Uterus (tissue), 2 donors: Measurements from ENCODE around the gene RNF144B.

ENCODE experiments used
- POLR2A ChIP-seq, 2 donors: fragments of 450-650 bp; IDR thresholded peaks; one replicate each; pipeline ENCODE4 v1.6.1; 2016; ENCODE audit warnings: antibody characterized with exemption in 2 of 2, mild to moderate bottlenecking in 1 of 2, moderate library complexity in 1 of 2
- TF ChIP-seq, protein P1 (sequence below), 4 experiments: fragments of 200-600 bp in 2 of 4; fragments of 450-650 bp in 2 of 4; sonication (generic) in 2 of 4; IDR thresholded peaks; one replicate each; pipeline ENCODE4 v1.5.1; 2016 to 2019; ENCODE audit warnings: antibody characterized with exemption in 4 of 4, mild to moderate bottlenecking in 2 of 4, moderate library complexity in 1 of 4

DNA sequence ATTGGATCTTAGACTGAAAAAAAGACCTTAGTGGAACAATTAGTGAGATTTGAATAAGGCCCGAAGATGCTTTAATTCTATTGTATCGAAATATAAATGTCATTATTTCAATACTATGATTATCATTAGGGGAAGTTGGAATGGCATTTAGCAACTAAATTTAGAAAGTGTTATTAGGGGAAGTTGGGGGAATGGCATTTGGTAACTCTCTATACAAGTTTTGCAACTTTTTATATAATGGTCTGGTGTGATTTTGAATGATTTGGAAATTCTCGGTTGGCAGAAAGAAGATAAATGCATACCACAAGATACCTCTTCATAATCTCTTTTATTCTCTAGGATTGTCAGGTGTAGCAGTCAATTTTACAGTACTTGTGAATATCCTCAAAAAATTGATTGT is 49.2 kb downstream of the RNF144B start:
- TF ChIP-seq, protein P1, sequence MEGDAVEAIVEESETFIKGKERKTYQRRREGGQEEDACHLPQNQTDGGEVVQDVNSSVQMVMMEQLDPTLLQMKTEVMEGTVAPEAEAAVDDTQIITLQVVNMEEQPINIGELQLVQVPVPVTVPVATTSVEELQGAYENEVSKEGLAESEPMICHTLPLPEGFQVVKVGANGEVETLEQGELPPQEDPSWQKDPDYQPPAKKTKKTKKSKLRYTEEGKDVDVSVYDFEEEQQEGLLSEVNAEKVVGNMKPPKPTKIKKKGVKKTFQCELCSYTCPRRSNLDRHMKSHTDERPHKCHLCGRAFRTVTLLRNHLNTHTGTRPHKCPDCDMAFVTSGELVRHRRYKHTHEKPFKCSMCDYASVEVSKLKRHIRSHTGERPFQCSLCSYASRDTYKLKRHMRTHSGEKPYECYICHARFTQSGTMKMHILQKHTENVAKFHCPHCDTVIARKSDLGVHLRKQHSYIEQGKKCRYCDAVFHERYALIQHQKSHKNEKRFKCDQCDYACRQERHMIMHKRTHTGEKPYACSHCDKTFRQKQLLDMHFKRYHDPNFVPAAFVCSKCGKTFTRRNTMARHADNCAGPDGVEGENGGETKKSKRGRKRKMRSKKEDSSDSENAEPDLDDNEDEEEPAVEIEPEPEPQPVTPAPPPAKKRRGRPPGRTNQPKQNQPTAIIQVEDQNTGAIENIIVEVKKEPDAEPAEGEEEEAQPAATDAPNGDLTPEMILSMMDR (IDR thresholded peaks at IDR 0.05) = no peak
- TF ChIP-seq POLR2A (IDR thresholded peaks at IDR 0.05) = no peak
